Eye (tissue), 1 donor: ENCODE results near the gene CASP3.

Experiments used
- DNase-seq: peaks from one replicate; pipeline ENCODE4 v3.0.0-alpha.2; 2015

Gene CASP3

DNA sequence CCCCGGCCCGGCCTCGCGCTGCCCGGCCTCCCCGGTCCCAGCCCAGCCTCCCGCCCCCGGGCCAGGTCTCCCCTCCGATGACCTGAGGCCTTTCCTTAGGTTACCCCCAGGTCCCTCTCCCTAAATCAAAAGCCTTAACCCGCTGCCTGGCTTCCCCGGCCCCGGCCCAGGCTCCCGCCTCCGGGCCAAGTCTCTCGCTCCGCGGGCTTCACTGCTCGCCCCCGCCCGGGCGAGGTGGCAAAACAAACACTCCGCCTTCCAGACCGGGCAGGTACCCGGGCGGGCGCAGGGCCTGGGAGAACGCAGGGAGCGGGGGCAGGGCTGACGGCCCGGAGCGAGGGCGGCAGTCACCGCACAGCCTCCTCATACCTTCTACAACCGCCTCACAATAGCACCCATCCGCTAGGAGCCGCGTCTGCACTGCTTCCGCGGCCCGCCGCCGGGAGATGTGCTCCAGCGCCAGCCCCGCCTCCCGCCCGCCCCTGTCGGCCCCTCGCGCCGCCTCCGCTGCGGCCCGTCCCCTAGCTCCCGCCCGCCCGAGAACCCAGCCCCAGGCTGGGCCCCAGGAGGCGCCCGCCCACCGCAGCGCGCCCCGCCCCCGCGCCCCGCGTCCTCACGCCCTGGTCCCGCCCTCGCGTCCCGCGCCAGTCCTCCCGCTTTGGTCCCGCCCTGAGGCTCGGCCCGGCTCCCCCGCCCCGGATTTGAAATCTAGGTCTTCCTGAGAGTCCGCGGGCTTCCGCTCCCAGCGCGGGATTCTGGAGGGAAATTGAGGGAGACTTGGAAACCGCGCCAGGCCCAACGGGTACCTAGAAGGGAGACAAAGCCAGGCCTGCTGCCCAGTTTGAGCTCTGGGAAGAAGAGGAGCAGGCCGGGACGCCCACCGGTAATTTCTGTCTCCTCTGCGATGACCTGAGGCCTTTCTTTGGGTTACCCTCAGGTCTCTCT is at the start of gene CASP3, which contains the start of gene PRIMPOL:
Gene CASP3, minus strand, starts transcription at position 422 of the 945 bp plus-strand sequence. CDS start 10,994 bp downstream, outside the sequence.
Gene PRIMPOL, plus strand, starts transcription at position 713 of the 945 bp plus-strand sequence. CDS start 7,403 bp downstream, outside the sequence.
- DNase-seq = peak; percentile 98

DNA sequence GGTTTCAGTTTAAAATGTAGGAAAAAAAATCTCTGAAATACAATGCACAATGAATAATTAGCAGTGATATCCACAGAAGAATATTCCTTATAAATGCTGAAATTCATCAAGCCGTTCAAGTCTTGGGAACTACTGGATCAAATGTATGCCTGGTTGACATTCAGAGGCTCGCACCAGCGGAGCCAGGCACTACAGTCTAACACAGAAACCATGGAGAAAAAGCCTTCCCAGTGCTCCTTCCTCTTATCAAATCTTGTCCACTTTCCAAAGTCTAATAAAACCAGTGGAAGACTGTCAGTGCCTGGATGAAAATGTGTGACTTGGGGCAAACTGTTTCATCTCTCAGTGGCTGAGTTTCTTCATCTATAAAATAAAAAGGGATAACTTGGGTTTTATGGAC is 48.7 kb upstream of the CASP3 start:
- no peak for DNase-seq

DNA sequence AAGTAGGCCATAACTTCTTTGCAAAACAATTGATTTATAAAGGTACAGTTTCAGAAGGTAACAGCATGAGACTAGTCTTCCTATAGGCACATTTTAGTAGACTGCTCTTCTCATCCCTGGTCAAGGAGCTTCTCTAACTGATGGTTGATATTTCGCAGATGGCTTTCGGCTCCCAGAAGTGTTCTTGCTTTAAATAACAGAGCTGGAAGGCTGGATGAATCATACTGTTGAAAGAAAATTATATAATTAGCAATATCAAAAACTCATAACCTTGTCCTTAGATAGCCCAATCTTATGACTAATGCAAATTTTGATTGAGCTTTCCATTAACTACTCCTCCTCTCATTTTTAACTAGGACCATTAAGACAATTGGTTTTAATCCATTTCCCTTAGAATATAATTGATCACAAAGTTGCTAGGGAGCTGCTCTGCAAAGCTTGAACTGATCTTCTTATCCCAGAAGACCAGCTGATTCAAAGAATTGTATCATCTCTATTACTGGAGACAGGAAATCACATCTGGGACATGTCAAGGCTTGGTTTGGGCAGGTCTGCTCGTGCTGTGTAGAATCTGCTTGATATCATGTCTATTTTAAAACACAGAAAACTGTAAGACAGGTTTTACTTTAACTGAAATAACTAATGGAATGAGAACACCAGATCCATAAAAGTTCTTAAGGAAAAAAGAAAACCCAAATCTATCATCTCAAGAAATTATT is 46.1 kb upstream of the CASP3 start:
- DNase-seq = peak; percentile 12

DNA sequence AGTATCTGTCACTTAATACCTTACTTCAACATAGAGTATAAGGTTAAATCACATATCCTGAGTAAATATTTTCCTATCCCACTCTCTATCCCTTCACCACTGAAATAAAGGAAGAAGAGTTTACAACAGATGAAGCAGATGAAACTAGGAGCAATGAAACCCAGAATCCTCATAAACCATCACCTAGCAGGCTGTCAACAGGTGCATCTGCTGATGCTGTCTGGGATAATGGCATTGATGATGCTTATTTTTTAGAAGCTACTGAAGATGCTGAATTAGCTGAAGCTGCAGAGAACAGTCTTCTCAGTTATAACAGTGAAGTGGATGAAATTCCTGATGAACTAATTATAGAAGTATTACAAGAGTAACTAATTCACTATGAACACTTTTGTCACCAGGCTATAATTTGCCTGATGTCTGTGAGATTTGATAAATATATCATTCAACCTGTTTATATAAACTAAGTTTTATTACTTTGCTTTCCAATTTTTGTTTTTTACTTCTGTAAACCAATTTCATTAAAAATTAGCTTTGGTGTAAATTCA is 45.2 kb upstream of the CASP3 start:
- no peak for DNase-seq

DNA sequence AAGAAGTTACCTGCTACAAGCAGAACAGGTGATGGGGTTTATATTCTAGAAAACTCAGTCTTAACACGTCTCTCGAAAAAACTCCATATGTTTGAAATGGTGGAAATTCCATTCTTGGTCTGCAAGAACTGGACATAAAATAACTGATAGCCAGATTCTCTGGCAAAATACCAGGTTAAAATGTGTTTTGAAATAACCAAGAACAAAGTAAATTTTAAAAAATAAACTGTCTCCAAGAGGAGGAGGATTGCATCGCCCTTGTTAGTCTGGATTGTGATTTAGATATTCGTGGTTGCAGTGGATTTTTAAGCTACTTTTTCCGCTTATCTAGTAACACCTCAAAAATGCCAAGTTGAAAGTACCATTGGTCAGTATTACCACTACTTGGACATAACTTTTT is 43.8 kb upstream of the CASP3 start:
- DNase-seq = no peak

DNA sequence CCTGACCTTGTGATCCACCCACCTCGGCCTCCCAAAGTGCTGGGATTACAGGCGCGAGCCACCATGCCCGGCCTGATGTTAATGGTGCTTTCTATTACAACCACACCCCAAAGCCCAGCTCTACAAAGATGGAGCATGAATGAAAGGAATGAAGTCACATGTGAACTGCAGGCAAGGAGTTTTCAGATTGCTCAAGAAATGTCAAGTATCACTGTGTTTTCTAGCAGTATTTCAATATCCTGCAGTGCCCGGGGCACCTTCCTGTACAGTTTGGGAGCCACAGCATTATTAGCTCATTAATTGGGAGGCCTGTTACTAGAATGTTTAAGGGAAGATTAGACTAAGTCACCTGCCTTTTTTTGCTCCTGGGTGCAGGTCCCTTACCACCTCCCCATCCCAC is 40.4 kb upstream of the CASP3 start:
- no peak for DNase-seq

DNA sequence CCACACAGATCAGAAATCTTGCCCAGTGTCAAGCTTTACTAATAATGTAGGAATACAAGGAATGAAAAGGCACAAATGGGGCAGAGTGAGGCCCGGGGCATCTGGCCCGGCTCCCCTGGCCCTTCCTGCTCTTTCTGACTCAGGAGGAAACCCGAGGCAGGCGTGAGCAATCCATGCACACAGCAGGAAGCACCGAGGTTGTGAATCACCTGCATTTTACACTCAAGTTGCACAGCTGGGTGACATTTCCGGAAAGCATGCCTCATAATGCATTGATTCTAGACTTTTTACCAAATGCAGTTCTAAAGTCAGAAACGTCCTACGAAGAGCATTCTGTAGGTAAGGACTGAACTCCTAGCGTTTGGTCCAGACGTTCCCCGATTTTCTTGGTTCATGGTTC is 39.2 kb upstream of the CASP3 start:
- DNase-seq = no peak

DNA sequence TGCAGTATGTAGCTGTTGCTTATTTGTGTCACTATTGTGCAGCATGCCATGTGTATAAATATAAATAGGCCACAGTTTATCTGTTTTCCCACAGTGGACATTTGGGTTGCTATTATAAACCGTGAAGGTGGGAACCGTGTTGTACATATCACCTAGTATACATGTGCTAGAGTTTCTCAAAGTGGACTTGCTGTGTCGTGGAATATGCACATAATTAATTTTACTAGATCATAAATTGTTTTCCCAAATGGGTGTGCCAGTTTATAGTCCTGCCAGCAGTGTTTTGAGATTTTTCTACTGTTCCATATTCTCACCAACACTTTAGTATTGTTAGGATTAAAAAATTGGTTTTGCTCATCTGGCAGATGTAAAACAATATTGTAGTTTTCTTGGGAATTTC is 38.8 kb upstream of the CASP3 start:
- no peak for DNase-seq

DNA sequence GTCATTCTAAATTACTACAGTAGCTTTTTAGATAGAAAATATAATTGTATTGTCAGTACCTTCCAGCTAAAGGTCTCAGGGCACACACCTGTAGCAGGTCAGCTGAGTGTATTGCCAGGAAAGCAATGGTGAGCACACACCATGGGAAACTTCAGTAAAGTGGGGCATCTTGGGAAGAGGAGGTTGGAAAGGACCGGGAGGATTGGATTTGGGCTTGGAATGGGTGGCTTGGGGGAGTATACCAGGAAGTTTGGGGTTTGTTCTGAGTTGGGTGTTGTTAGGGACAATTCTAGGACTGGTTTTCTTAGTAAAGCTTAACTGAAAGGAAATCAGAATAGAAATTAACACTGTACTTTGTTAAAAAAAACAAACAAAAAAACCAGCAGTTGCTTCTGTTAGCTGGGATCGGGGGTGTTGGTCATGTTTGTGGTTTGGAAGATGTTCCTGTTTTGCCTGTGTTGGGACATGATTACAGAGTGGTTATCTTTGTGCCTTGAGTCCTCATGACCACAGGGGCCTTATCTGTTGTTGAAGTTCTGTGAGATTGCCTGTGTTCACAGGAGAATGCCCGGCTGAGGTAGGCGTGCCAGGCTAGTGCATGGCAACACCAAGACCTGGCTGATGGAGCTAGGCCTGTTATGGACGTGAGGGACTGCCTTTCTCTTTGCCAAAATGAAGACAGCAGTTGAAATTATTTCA is 35.4 kb upstream of the CASP3 start:
- no peak for DNase-seq

DNA sequence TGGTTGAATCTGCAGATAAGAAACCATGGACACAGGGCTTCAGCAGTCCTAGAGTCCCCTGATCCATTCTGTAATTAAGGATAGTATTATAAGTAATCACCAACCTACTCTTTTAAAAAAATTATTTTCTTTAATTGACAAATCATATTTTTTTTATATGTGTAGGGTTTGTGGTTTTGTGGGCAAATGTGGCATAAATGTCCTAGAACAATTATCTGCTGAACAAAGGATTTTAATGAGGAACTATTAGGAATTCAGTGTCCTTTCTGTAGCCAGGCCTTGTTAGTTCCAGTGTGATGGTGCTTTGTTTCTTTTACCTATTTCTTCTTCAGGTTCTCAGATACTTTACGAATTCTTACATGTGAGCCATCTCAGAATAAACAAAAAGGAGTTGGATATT is 32.7 kb upstream of the CASP3 start:
- DNase-seq = no peak

DNA sequence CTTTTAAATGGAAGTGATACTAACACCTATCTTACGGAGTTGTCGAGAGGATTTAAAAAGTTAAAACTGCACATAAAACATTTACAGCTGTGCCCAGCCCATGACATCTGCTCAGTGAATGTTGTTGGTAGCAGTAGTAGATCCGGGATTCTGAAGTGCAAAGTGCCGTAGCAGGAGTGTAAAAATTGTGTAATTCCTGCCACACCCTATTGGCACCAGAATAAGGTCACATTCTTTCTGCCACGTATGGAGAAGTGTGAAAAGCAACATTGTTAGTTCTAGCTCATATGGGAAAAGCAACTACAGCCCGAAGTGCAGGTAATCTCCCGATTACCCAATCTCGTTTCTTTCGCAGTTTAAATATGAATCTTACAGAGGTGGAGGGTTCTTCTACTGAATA is 31.5 kb upstream of the CASP3 start:
- DNase-seq = no peak

DNA sequence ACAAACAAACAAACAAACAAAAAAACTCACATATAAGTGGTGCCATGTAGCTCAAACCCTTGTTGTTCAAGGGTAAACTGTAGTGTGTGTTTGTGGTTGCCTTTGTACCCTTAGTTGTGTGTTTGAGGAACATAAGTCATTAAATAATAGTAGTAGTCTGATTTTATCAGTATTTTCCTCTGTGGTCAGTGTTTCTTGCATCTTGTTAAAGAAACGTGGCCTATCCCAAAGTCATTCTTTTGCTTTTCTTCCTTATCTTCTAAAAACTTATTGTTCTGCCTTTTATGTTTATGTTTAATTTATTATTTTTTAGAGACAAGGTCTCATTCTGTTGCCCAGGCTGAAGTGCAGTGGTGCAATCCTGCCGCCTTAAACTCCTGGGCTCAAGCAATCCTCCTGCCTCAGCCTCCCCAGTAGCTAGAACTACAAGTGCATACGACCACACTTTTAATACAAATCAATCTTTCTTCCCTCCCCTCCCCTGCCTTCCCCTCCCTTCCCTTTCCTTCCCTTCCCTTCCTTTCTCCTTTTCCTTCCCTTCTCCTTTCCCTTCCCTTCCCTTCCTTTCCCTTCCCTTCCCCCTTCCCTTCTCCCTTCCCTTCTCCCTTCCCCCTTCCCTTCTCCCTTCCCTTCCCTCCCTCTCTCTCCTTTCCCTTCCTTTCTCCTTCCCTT is 26.7 kb upstream of the CASP3 start:
- no peak for DNase-seq

DNA sequence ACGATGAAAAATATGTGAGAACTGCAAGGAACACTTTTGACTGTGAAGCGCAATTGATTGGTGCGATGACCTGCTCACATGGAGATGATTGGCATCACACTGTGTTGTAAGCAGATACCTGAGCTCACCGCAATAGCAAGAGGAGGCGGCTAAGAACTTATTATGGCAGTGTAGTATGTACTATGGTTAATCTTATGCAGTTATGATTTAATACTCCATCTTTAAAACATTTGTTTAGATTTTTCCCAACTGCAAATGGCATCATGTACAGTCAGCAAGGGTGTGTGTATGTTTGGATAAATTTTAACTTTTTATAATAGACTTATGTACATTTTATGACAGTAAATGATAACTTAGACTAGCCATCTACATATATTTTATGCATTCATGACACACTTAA is 25.8 kb upstream of the CASP3 start:
- no peak for DNase-seq

DNA sequence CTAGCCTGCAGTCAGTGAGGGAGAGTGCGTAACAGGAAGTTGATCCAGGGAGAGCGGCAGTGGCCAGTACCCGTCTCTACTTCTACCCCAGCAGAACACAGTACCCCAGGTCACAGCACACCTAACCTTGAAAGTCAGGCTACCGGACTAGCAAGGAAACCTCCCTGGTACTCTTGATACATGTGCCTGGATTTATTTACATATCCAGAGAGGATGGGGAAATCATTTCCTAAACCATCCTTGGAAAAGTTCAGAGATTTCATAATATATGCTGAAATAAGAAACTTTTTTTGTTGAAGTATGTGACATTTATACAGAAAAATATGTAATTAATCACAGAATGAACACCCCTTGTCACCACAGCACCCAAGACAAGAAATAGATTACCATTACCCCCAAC is 24.8 kb upstream of the CASP3 start:
- no peak for DNase-seq

DNA sequence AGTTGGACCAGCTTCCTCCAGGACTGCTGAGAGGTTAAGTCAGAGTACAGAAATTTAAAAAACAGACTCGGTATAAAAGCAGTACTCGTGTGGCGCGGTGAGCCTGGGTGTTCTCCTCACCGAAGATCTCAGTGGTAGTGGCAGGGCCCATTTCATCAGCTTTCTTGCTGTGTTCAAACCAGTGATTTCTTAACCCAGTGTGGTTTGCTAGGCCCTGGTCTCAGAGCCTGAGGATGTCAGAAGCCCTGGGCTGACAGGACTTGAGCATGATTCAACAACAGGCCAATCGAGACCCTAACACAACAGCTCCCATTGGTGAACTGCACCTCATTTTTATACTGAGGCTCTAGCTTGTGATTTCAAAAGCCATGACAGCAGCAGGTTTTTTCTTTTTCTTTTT is 23.5 kb upstream of the CASP3 start:
- no peak for DNase-seq

DNA sequence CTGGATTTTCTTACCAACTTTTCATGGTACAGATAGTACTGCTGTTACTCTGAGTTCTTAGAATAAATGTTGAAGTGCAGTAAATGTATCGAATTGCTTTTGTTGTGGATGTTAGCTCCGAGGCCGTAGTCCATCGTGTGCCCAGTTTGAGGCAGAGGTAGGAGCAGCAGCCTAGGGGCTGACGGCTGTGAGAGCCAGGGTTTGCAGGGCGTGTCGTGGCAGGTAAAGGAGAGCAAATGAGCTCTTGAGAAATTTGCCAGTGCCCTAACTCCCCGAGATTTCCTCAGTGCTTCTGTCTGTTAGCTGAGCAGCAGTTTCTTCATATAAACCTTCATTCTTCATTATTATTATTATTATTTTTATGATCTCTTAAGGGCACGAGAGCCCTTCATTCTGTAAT is 21.9 kb upstream of the CASP3 start:
- no peak for DNase-seq

DNA sequence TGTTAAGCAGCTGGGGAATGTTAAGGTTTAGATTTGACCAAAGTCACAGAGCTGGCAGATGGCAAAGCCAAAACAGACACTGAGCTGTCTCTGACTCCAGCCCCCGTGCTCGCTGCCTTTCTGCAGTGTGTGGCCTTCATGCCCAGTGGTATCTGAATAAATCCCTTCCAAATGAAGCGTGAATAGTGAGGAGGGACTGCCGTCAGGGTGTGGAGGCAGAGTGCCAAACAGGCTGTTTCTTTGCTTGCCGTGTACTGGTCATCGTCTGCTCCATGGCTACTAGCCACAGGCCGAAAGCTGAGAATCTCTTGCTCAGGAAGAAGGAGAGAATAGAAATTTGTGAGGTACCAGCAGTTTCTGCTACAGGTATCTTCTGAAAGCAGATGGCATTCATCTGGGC is 20.0 kb upstream of the CASP3 start:
- no peak for DNase-seq

DNA sequence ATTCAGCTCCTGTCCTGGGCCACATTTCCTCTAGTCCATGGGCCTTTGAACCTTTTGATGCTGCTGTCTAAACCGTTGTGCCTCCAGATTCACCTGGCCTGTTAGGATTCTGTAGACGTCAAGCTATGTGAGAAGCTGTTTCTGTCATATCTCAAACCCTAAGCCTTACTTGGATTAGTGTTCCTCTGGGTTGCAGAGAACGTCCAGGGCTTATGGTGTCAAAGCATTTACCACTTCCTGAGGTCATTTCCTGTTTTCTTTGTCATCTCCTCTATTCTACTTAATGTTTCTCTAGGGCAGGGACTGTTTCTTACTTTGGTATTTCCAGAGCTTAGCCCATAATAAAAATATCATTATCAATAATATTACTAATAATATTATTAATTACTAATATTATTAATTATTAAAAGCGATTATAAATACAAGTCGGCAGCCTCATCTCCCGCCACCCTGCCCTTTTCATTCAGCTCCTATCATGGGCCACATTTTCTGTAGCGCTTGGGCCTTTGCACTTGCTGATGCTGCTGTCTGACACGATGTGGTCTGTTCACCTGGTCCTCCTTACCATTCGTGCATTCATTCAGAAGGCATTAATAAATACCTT is 19.4 kb upstream of the CASP3 start:
- DNase-seq = no peak

DNA sequence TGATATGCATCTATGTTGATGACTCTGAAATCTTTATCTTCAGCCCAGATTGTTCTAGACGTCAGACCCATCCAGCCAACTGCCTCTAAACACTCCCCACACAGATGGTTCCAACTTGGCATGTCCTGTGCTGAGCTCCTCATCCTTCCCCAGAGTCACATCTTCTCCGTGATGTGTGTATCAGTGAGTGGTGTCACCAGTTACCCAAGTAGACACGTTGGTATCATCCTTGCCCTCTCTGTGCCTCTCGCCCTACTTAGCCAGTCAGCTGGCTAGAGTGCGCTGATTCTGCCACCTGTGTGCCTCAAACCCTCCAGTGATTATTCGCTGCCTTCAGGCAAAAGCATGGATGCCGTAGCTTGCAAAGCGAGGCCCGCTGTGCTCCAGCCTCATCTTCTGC is 18.8 kb upstream of the CASP3 start:
- no peak for DNase-seq

DNA sequence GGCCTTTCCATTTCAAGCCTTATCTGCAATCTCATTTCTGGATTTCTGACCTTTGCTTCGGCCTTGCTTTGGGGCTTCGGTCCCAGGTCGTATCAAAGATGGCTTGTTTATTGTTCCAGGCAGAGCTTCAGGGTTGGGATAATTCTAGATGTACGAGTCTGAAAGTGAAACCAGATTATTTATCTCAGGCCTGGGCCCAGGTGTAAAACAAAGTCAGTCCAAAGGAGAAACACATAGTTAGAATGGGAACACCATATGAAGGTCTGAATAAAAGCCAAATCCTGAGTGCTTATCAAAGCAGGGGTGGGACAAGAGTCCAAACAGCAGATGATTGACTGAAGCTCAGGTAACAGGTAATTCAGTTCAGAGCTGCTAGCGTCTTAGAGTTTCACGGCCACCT is 17.4 kb upstream of the CASP3 start:
- no peak for DNase-seq

DNA sequence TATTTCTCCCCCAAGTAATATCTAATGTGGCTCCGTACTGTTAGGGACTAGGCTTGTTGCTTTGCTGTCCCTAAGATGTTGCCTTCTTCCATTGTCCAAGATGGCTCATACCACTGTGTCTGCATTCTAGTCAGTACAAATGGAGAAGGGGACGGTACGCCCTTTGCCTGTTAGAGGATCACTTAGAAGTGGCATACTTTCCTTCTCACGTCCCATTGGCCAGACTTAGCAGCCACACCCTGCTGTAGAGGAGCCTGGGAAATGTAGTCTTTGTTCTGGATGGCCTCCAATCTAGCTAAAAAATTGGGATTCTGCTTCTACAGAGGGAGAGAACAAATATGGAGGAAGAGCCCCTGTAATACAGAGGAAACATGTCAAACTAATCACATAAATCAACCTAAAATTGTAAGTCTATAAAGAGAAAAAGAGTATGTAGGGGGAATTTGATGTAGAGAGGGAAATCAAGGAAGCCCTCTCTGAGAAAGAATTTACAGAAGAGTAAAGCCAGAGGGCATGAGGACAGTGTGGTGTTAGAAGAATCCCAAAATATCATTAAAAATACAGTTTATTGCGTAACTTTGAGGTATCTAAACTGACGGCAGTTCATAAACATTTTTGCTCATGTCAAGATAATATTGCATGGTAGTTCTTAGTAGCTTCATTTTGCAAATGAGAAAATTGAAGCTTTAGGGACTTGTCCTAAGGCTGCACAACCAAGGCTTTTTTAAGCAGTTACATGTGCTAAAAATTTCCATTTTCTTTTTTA is 15.4 kb upstream of the CASP3 start:
- DNase-seq = peak; percentile 34
